Myocyte (in vitro differentiated cells): ENCODE results near the gene PCNT. TPM values are rescaled to one million over a fixed set of nuclear protein-coding genes. Genes with fewer than 3 reads are reported as not detected.
A peak's percentile ranks its signal among the peaks of the same experiment; 100 is the strongest.

ENCODE experiments used
- DNase-seq: peaks from one replicate; pipeline ENCODE4 v3.0.0-alpha.2; 2012; ENCODE audit warnings: low read depth
- polyA plus RNA-seq: library from polyadenylated mRNA; unstranded; fragments of >200 nt; gene quantifications from one replicate; pipeline ENCODE4 v1.2.1, GENCODE V29; 2012; ENCODE audit warnings: missing spikeins
- total RNA-seq: library from RNA; depleted of rRNA; stranded (reverse); fragments of >200 nt; gene quantifications from 2 replicates; pipeline ENCODE4 v1.2.3, GENCODE V29; 2014

PCNT gene, protein sequence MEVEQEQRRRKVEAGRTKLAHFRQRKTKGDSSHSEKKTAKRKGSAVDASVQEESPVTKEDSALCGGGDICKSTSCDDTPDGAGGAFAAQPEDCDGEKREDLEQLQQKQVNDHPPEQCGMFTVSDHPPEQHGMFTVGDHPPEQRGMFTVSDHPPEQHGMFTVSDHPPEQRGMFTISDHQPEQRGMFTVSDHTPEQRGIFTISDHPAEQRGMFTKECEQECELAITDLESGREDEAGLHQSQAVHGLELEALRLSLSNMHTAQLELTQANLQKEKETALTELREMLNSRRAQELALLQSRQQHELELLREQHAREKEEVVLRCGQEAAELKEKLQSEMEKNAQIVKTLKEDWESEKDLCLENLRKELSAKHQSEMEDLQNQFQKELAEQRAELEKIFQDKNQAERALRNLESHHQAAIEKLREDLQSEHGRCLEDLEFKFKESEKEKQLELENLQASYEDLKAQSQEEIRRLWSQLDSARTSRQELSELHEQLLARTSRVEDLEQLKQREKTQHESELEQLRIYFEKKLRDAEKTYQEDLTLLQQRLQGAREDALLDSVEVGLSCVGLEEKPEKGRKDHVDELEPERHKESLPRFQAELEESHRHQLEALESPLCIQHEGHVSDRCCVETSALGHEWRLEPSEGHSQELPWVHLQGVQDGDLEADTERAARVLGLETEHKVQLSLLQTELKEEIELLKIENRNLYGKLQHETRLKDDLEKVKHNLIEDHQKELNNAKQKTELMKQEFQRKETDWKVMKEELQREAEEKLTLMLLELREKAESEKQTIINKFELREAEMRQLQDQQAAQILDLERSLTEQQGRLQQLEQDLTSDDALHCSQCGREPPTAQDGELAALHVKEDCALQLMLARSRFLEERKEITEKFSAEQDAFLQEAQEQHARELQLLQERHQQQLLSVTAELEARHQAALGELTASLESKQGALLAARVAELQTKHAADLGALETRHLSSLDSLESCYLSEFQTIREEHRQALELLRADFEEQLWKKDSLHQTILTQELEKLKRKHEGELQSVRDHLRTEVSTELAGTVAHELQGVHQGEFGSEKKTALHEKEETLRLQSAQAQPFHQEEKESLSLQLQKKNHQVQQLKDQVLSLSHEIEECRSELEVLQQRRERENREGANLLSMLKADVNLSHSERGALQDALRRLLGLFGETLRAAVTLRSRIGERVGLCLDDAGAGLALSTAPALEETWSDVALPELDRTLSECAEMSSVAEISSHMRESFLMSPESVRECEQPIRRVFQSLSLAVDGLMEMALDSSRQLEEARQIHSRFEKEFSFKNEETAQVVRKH (N-terminal part only)
- total RNA-seq = 32.2 and 40.8 TPM in 2 replicates
- polyA plus RNA-seq = 19.6 TPM

DNA sequence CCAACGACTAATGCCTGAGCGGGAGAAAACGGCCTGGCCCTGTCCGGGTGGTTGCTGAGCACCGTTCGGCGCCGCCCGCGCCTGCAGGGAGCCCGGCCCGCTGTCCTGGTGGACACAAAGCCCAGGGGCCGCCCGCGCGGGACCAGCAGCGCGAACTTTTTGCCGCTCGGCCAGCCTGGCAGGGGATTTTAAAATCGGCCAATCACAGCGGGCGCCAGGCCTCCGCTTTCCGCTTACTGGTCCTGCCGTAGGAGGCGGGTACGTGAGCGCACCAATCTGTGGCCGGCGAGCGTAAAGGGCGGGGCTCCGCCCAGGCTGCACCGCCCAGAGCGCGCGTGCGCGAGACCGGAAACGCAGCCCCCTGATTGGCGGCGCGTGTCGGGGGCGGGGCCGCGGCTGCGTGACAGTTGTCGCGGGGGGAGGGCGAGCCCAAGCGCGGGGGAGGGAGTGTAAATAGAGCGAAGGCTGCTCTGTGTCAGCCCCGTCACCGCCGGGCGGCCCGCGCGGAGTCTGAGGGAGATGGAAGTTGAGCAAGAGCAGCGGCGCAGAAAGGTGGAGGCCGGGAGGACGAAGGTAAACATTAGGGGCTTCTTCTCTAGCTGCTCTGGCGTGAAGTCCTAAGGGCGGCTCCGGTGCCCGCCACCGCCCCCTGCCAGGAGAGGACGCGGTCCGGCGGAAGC is at the start of gene PCNT, which contains the start of gene C21orf58:
Gene PCNT, plus strand, starts transcription at position 447 of the 680 bp plus-strand sequence. Its CDS starts 73 bp downstream, at position 520.
Gene C21orf58, minus strand, starts transcription at position 161 of the 680 bp plus-strand sequence. CDS start 1,132 bp downstream, outside the sequence.
- peak; percentile 97 for DNase-seq

DNA sequence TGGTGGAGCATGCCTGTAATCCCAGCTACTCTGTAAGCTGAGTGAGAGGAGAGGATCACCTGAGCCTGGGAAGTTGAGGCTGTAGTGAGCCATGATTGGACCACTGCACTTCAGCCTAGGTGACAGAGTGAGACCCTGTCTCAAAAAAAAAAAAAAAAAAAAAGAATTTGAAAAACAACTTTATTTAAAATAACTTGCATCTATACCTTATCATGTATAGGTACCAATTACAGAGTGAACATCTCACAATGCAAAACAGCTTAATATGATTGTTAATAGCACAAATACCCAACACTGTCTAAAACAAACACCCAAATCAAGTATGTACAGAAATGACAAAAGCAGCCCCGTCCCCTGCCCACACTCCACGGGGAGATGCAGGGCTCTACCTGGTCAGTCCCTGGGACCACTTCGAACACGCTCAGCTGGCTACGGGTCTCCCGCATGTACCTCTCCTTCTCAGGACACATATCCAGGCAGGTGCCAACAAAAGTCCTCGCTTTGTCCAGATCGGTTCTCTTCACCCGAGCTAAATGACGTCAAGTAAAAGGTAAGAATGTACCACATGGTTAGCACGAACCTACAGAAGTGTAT is 49.1 kb upstream of the PCNT start:
- DNase-seq = no peak

GRCh38 chr21:46284077-46284644 is 39.8 kb upstream of the PCNT start:
- DNase-seq = no peak

- DNase-seq = no peak
Observed at GRCh38 chr21:46284733-46285132, 39.2 kb upstream of the PCNT start.

GRCh38 chr21:46285206-46285661 is 38.7 kb upstream of the PCNT start, which contains the start of gene MCM3AP:
TSS of gene MCM3AP (minus strand) at chr21:46285611. CDS start at chr21:46285286, 325 bp downstream.
- DNase-seq = no peak

DNA sequence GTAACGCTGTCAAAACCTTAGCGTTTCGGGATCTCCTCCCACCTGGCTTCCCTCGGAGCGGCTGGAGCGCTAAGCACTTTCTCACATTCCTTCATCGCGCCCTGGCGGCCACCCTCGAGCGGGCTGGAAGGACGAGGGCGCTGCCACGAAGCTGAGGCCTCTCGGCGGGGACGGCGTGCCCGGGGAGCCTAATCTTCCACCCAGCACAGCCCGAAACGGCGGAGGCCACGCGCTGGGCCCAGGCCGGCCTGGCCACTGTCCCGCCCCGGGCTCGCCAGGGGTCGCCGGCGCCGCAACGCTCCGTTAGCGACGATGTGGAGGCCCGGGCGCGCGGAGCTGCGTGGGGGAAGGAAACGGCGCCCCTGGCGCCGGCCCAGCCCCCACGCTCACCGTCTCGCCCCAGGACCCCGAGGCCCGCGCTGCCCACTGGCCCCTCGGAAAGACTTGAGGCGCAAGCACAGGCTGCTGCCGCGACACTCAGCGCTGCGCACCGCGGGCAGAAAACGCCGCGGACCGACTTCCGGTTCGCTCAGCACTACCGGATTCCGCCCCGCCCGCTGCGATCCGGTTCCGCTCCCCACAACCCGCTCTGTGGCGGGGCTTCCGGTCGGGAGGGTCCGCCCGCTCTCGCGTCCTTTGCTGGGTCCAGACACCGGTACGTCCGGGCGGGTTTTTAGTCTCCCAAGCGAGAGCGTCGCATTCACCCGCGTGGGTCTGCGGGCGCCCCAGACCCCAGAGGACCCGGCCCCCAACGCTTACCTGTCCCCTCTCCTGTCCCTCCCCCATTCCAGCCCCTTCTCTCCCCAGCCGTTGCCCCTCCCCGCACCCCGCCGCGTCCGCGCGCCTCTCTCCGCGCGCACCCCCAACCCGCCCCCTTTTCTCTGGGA is 38.0 kb upstream of the PCNT start, which contains the start of gene YBEY:
Gene YBEY, plus strand, starts transcription at position 582 of the 887 bp plus-strand sequence. CDS start 572 bp downstream, outside the sequence.
- peak; percentile 94 for DNase-seq

- DNase-seq = no peak
Observed at GRCh38 chr21:46286648-46287002, 37.3 kb upstream of the PCNT start.

- no peak for DNase-seq
Observed at GRCh38 chr21:46287541-46287940, 36.4 kb upstream of the PCNT start.

- no peak for DNase-seq
Observed at GRCh38 chr21:46289655-46290179, 34.2 kb upstream of the PCNT start.

GRCh38 chr21:46291561-46291960 is 32.4 kb upstream of the PCNT start:
- no peak for DNase-seq

GRCh38 chr21:46294647-46295176 is 29.2 kb upstream of the PCNT start:
- peak; percentile 79 for DNase-seq

GRCh38 chr21:46295177-46295770 is 28.7 kb upstream of the PCNT start:
- peak; percentile 93 for DNase-seq

DNA sequence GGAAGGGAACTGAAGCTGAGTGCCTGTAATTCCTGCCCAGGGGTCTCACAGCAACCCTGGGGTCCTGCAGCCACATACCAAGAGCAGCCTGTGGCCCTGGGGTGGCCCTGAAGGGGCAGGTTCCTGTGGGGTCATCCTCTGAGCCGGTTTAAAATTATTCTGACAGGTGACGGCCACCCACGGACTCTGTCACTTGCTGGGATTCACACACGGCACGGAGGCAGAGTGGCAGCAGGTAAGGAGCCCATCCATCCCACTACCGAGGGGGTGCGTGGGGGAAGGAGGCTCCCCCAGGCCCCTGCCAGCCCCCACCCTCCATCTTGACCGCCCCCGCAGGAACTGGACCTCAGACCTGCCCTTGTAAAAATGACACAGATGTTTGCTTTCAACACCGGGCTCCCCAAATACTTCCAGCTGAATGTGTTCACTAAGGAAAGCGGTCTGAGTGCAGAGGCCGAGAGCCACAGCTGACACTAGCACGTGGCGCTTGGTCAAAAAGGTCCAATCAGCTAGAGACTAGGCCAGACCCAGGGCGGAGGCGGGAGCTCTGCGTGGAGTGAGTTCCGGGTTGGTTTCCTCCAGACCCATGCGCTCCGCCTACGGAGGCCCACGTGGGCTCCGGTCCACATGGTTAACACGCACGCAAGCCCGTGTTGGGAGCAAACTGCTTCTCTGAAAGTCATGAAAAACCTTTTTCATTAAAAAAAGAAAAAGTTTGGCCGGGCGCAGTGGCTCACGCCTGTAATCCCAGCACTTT is 27.8 kb upstream of the PCNT start:
- peak; percentile 97 for DNase-seq

GRCh38 chr21:46297338-46298271 is 26.4 kb upstream of the PCNT start:
- DNase-seq = no peak

- DNase-seq = no peak
Observed at GRCh38 chr21:46299167-46299566, 24.8 kb upstream of the PCNT start.
